Neuronal stem cell (in vitro differentiated cells): ENCODE measurements around the gene PA2G4.
A peak's percentile ranks its signal among the peaks of the same experiment; 100 is the strongest.

Experiments
- DNase-seq: peaks from one replicate; pipeline ENCODE4 v3.0.0-alpha.2; 2013; ENCODE audit warnings: low spot score
- H2AFZ ChIP-seq: one replicate; pipeline ENCODE4 v1.6.1; 2013; ENCODE audit warnings: mild to moderate bottlenecking, low read length, inconsistent platforms
- H2AK5ac ChIP-seq: 2 replicates; pipeline ENCODE4 v1.6.1; 2013; ENCODE audit warnings: low read depth, mild to moderate bottlenecking, inconsistent platforms, low read length, moderate library complexity, mixed read lengths
- H2BK120ac ChIP-seq: 2 replicates; pipeline ENCODE4 v1.6.1; 2013; ENCODE audit warnings: low read depth, mild to moderate bottlenecking, inconsistent platforms, low read length, moderate library complexity, mixed read lengths
- H2BK12ac ChIP-seq: one replicate; pipeline ENCODE4 v1.6.1; 2013; ENCODE audit warnings: low read length, inconsistent platforms
- H2BK15ac ChIP-seq: 2 replicates; pipeline ENCODE4 v1.6.1; 2013; ENCODE audit warnings: mild to moderate bottlenecking, low read length, inconsistent platforms, mixed read lengths
- H2BK5ac ChIP-seq: one replicate; pipeline ENCODE4 v1.6.1; 2013; ENCODE audit warnings: inconsistent platforms, mild to moderate bottlenecking, low read length, moderate library complexity
- H3K14ac ChIP-seq: one replicate; pipeline ENCODE4 v1.6.1; 2013; ENCODE audit warnings: low read length, inconsistent platforms
- H3K18ac ChIP-seq: 2 replicates; pipeline ENCODE4 v1.6.1; 2013; ENCODE audit warnings: low read length, inconsistent platforms
- H3K23ac ChIP-seq: 2 replicates; pipeline ENCODE4 v1.6.1; 2013; ENCODE audit warnings: low read depth, mild to moderate bottlenecking, mixed read lengths, low read length, inconsistent platforms; ENCODE audit not compliant: poor library complexity
- H3K27ac ChIP-seq: replicated peaks from 3 replicates; pipeline ENCODE4 v1.5.1; 2013; ENCODE audit warnings: low read length, inconsistent platforms
- H3K27me3 ChIP-seq, 3 experiments: 2 replicates each; pipeline ENCODE4 v1.6.1; 2013; ENCODE audit warnings: low read length in 3 of 3, mild to moderate bottlenecking in 2 of 3, inconsistent platforms in 1 of 3, low read depth in 1 of 3, mixed read lengths in 1 of 3, moderate library complexity in 1 of 3; ENCODE audit not compliant: control insufficient read depth in 3 of 3, insufficient read depth in 3 of 3
- H3K36me3 ChIP-seq, 2 donors: replicated peaks in 1 of 2; 2 replicates each; pipeline ENCODE4 v1.6.1; 2013; ENCODE audit warnings: low read length in 2 of 2; ENCODE audit not compliant: control insufficient read depth in 2 of 2, insufficient read depth in 2 of 2
- H3K4ac ChIP-seq: 2 replicates; pipeline ENCODE4 v1.6.1; 2013; ENCODE audit warnings: inconsistent platforms, mild to moderate bottlenecking, low read length, moderate library complexity
- H3K4me1 ChIP-seq, 2 donors: 1 replicate in 1 of 2; 2 replicates in 1 of 2; pipeline ENCODE4 v1.6.1; 2013; ENCODE audit warnings: low read length in 2 of 2, low read depth in 1 of 2; ENCODE audit not compliant: control insufficient read depth in 2 of 2, insufficient read depth in 1 of 2
- H3K4me2 ChIP-seq: one replicate; pipeline ENCODE4 v1.6.1; 2013; ENCODE audit warnings: mild to moderate bottlenecking, low read length, inconsistent platforms; ENCODE audit not compliant: insufficient read depth, poor library complexity, severe bottlenecking
- H3K4me3 ChIP-seq, 2 donors: 2 replicates each; pipeline ENCODE4 v1.5.1; 2013; ENCODE audit warnings: low read length in 2 of 2, mild to moderate bottlenecking in 2 of 2, inconsistent platforms in 1 of 2, moderate library complexity in 1 of 2
- H3K79me1 ChIP-seq: one replicate; pipeline ENCODE4 v1.6.1; 2013; ENCODE audit warnings: low read depth, mild to moderate bottlenecking, inconsistent platforms, low read length, moderate library complexity
- H3K9ac ChIP-seq: one replicate; pipeline ENCODE4 v1.6.1; 2013; ENCODE audit warnings: mild to moderate bottlenecking, low read depth, low read length, inconsistent platforms; ENCODE audit not compliant: poor library complexity
- H3K9me3 ChIP-seq, 2 donors: replicated peaks in 1 of 2; 2 replicates each; pipeline versions ENCODE3 to v1.6.1; 2013; ENCODE audit warnings: low read length in 2 of 2, mild to moderate bottlenecking in 2 of 2, inconsistent platforms in 1 of 2, low read depth in 1 of 2, mixed read lengths in 1 of 2, moderate library complexity in 1 of 2; ENCODE audit not compliant: control insufficient read depth in 2 of 2, insufficient read depth in 1 of 2
- H4K8ac ChIP-seq: one replicate; pipeline ENCODE4 v1.6.1; 2013; ENCODE audit warnings: low read depth, mild to moderate bottlenecking, inconsistent platforms, low read length, moderate library complexity
- H4K91ac ChIP-seq: one replicate; pipeline ENCODE4 v1.6.1; 2013; ENCODE audit warnings: low read length, low read depth, mild to moderate bottlenecking, inconsistent platforms; ENCODE audit not compliant: poor library complexity
- WGBS, 2 donors: extraction: QIAGEN DNeasy Blood & Tissue Kit; methylation state at CpG; one replicate each; pipeline ENCODE4 v1.1.7; 2013; ENCODE audit warnings: missing lambda C conversion rate in 2 of 2, mixed read lengths in 1 of 2; ENCODE audit not compliant: insufficient read length in 2 of 2, insufficient replicate concordance in 1 of 2; ENCODE audit errors: extremely low coverage in 2 of 2; 5-methylcytosine and 5-hydroxymethylcytosine counted together

PA2G4 gene

GRCh38 chr12:56162468-56163290, 58.3 kb downstream of the PA2G4 start:
- Histone ChIP-seq H3K18ac (no peak overlapping the region), H4K91ac (no peak overlapping the region), H3K36me3 (peaks cover 44 to 84% of the 10 kb centered on the region in 2 donors), H2BK15ac (no peak overlapping the region), H2AFZ (no peak overlapping the region), H2BK12ac (no peak overlapping the region), H2AK5ac (no peak overlapping the region), H4K8ac (no peak overlapping the region), H2BK120ac (no peak overlapping the region), H3K4ac (no peak overlapping the region), H3K9me3 (no peaks in the 10 kb centered on the region), H3K79me1 (peaks cover 3% of the 10 kb centered on the region), H3K9ac (no peak overlapping the region), H3K4me3 (no peak overlapping the region), H3K4me1 (peaks cover 25 to 37% of the 10 kb centered on the region in 2 donors), H3K4me2 (no peak overlapping the region), H3K27ac (peak overlapping the region; percentile 67), H3K27me3 (no peaks in the 10 kb centered on the region), H3K14ac (no peak overlapping the region), H3K23ac (no peak overlapping the region), H2BK5ac (no peak overlapping the region)
- DNase-seq = no peak
- no CpG with 5 or more reads among the region's 11 CpGs for WGBS, 2 donors
